ENCODE data around the gene NLGN1.

DNA sequence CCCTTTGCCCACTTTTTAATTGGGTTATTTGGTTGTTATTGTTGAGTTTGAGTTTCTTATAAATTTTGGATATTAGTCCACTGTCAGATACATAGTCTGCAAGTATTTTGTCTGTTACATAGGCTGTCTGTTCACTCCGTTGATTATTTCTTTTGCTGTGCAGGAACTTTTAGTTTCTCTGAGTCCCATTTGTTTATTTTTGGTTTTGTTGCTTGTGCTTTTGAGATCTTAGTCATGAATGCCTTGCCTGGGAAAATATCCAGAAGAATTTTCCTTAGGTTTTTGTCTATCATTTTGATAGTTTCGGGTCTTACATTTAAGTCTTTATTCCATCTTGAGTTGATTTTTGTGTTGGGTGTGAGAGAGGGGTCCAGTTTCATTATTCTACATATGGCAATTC, 254.5 kb downstream of the NLGN1 start:
- TF ChIP-seq CTCF (IDR thresholded peaks at IDR 0.05) (no peak), POLR2AphosphoS5 (IDR thresholded peaks at IDR 0.05) (no peak)

Data from suprapubic skin (tissue), 3 donors.